SH-SY5Y (cell line): ENCODE data around the gene ADNP2.

Experiments
- GATA2 ChIP-seq: IDR thresholded peaks from 2 replicates; pipeline ENCODE4 v1.6.1; 2011; ENCODE audit warnings: mild to moderate bottlenecking, low read depth, low read length
- GATA3 ChIP-seq: IDR thresholded peaks from 2 replicates; pipeline ENCODE4 v1.6.1; 2011; ENCODE audit warnings: low read depth, mild to moderate bottlenecking, low read length, moderate library complexity

DNA sequence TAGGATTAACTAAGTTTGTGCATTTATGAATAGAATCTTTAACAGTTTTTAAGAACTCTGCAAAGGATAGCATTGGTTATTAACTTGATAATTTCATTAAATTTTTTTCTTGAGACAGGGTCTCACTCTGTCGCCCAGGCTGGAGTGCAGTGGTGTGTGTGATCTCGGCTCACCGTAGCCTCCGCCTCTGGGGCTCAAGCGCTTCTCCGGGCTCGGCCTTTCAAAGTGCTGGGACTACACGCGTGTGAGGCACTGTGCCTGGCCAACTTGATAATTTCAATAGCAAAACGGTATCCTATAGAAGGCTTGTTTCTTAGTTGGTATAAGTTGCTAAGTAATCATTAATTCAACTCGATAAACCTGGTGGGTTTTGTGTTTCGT lies 38.0 kb downstream of the ADNP2 start:
- TF ChIP-seq GATA2 (no peak), GATA3 (no peak)
